Parathyroid adenoma (tissue), 2 donors: ENCODE results near the gene BLCAP.

Source experiments
- H2AFZ ChIP-seq: fragments of 300-600 bp; sonication (generic); one replicate; pipeline ENCODE4 v1.7.0; 2017; ENCODE audit warnings: antibody characterized with exemption, mild to moderate bottlenecking
- H3K27ac ChIP-seq: fragments of 300-600 bp; sonication (generic); one replicate; pipeline ENCODE4 v1.7.0; 2017
- H3K27me3 ChIP-seq: fragments of 300-600 bp; sonication (generic); one replicate; pipeline ENCODE4 v1.7.0; 2017; ENCODE audit warnings: low read length; ENCODE audit not compliant: control insufficient read depth, insufficient read depth
- H3K36me3 ChIP-seq: fragments of 300-600 bp; sonication (generic); one replicate; pipeline ENCODE4 v1.7.0; 2017; ENCODE audit warnings: low read length; ENCODE audit not compliant: control insufficient read depth, insufficient read depth
- H3K4me1 ChIP-seq: fragments of 300-600 bp; sonication (generic); one replicate; pipeline ENCODE4 v1.7.0; 2017; ENCODE audit warnings: control low read depth
- H3K4me2 ChIP-seq: fragments of 300-600 bp; sonication (generic); one replicate; pipeline ENCODE4 v1.7.0; 2017; ENCODE audit warnings: low read length
- H3K4me3 ChIP-seq: fragments of 300-600 bp; sonication (generic); one replicate; pipeline ENCODE4 v1.7.0; 2017; ENCODE audit warnings: low read depth, low read length
- H3K79me2 ChIP-seq: fragments of 300-600 bp; sonication (generic); one replicate; pipeline ENCODE4 v1.7.0; 2017; ENCODE audit warnings: control low read depth
- H3K9ac ChIP-seq: fragments of 300-600 bp; sonication (generic); one replicate; pipeline ENCODE4 v1.7.0; 2017; ENCODE audit warnings: mild to moderate bottlenecking
- H3K9me3 ChIP-seq: fragments of 300-600 bp; sonication (generic); one replicate; pipeline ENCODE4 v1.7.0; 2017; ENCODE audit warnings: low read length; ENCODE audit not compliant: control insufficient read depth
- CTCF ChIP-seq: fragments of 300-600 bp; sonication (generic); IDR thresholded peaks from one replicate; pipeline ENCODE4 v1.7.0; 2017; ENCODE audit warnings: antibody characterized with exemption, mild to moderate bottlenecking
- donor health status: primary hyperparathyroidism.

The BLCAP gene

GRCh38 chr20:37479925-37480691, 47.6 kb downstream of the BLCAP start:
- Histone ChIP-seq H2AFZ (no peak overlapping the region), H3K4me3 (no peak overlapping the region), H3K9ac (no peak overlapping the region), H3K4me2 (no peak overlapping the region), H3K4me1 (no peaks in the 10 kb centered on the region), H3K9me3 (no peaks in the 10 kb centered on the region), H3K27ac (no peak overlapping the region), H3K36me3 (no peaks in the 10 kb centered on the region), H3K79me2 (no peaks in the 10 kb centered on the region), H3K27me3 (no peaks in the 10 kb centered on the region)
- TF ChIP-seq CTCF, result no peak

GRCh38 chr20:37479266-37479665, 48.4 kb downstream of the BLCAP start:
- no peak overlapping the region for H3K9ac ChIP-seq
- TF ChIP-seq CTCF, result no peak

GRCh38 chr20:37477041-37477440, 50.6 kb downstream of the BLCAP start:
- no peak overlapping the region for H3K9ac ChIP-seq
- no peak overlapping the region for H3K4me3 ChIP-seq
- H3K27ac ChIP-seq, result no peak overlapping the region
- no peak overlapping the region for H3K4me2 ChIP-seq
- no peak overlapping the region for H2AFZ ChIP-seq
- TF ChIP-seq CTCF, result no peak
- H3K27me3 ChIP-seq, result no peaks in the 10 kb centered on the region
- H3K36me3 ChIP-seq, result no peaks in the 10 kb centered on the region
- no peaks in the 10 kb centered on the region for H3K4me1 ChIP-seq
- H3K9me3 ChIP-seq, result no peaks in the 10 kb centered on the region
- H3K79me2 ChIP-seq, result no peaks in the 10 kb centered on the region

More at GRCh38 chr20:37479266-37479665, 48.4 kb downstream of the BLCAP start:
- Histone ChIP-seq H3K27me3 (no peaks in the 10 kb centered on the region), H2AFZ (no peak overlapping the region), H3K79me2 (no peaks in the 10 kb centered on the region), H3K27ac (no peak overlapping the region), H3K9me3 (no peaks in the 10 kb centered on the region), H3K4me3 (no peak overlapping the region), H3K4me2 (no peak overlapping the region), H3K36me3 (no peaks in the 10 kb centered on the region), H3K4me1 (no peaks in the 10 kb centered on the region)

GRCh38 chr20:37475252-37475651, 52.4 kb downstream of the BLCAP start:
- no peaks in the 10 kb centered on the region for H3K9me3 ChIP-seq
- H3K4me3 ChIP-seq, result no peak overlapping the region
- no peak overlapping the region for H3K9ac ChIP-seq
- H3K79me2 ChIP-seq, result no peaks in the 10 kb centered on the region
- H3K27me3 ChIP-seq, result no peaks in the 10 kb centered on the region
- no peak overlapping the region for H3K27ac ChIP-seq
- no peak for TF ChIP-seq CTCF
- H3K36me3 ChIP-seq, result no peaks in the 10 kb centered on the region
- no peak overlapping the region for H3K4me2 ChIP-seq
- H3K4me1 ChIP-seq, result no peaks in the 10 kb centered on the region
- H2AFZ ChIP-seq, result no peak overlapping the region

- Histone ChIP-seq H2AFZ (no peak overlapping the region), H3K79me2 (no peaks in the 10 kb centered on the region), H3K36me3 (no peaks in the 10 kb centered on the region), H3K4me3 (no peak overlapping the region), H3K4me1 (no peaks in the 10 kb centered on the region), H3K9me3 (no peaks in the 10 kb centered on the region), H3K27me3 (no peaks in the 10 kb centered on the region), H3K27ac (no peak overlapping the region), H3K4me2 (no peak overlapping the region), H3K9ac (no peak overlapping the region)
- TF ChIP-seq CTCF, result no peak
These were observed 53.3 kb downstream of the BLCAP start for GRCh38 chr20:37474386-37474785.
